KOPT-K1 (cell line): ENCODE data around the gene KPNA1.

Experiments
- H3K27ac ChIP-seq: fragments of 200-600 bp; sonication (generic); 2 replicates; pipeline ENCODE4 v1.5.1; 2016; ENCODE audit warnings: antibody characterized with exemption, mild to moderate bottlenecking, low read depth, low read length; ENCODE audit not compliant: poor library complexity, severe bottlenecking
- H3K36me3 ChIP-seq: fragments of 200-600 bp; sonication (generic); 2 replicates; pipeline ENCODE4 v1.5.1; 2017; ENCODE audit warnings: antibody characterized with exemption, mild to moderate bottlenecking, low read length, moderate library complexity; ENCODE audit not compliant: insufficient read depth
- H3K9me3 ChIP-seq: fragments of 200-600 bp; sonication (generic); 2 replicates; pipeline ENCODE4 v1.5.1; 2017; ENCODE audit warnings: antibody characterized with exemption, low read length, mild to moderate bottlenecking; ENCODE audit not compliant: insufficient read depth, poor library complexity, severe bottlenecking

KPNA1 gene

GRCh38 chr3:122514123-122515019 lies at the start of gene KPNA1:
TSS of gene KPNA1 (minus strand) at chr3:122514939. CDS start at chr3:122496565, 18,374 bp downstream.
- H3K9me3 ChIP-seq, result no peaks in the 10 kb centered on the region
- H3K27ac ChIP-seq, result peak within 1 kb of the TSS; percentile 86
- no peaks in the 10 kb centered on the region for H3K36me3 ChIP-seq

GRCh38 chr3:122564155-122564912 lies 49.6 kb upstream of the KPNA1 start, which contains the start of the genes DTX3L and PARP9:
TSS of gene DTX3L (plus strand) at chr3:122564338. CDS start at chr3:122564427, 89 bp downstream.
TSS of gene PARP9 (minus strand) at chr3:122564300. CDS start at chr3:122559620, 4,680 bp downstream.
- peak within 1 kb of the TSS; percentile 97 for H3K27ac ChIP-seq
- peaks cover 44% of the 10 kb centered on the region for H3K36me3 ChIP-seq
- H3K9me3 ChIP-seq, result no peaks in the 10 kb centered on the region

GRCh38 chr3:122563717-122564025 lies 48.9 kb upstream of the KPNA1 start:
- H3K9me3 ChIP-seq, result no peaks in the 10 kb centered on the region
- H3K36me3 ChIP-seq, result peaks cover 44% of the 10 kb centered on the region
- H3K27ac ChIP-seq, result peak overlapping the region; percentile 97

GRCh38 chr3:122562923-122563716 lies 48.4 kb upstream of the KPNA1 start:
- H3K9me3 ChIP-seq, result no peaks in the 10 kb centered on the region
- peak overlapping the region; percentile 97 for H3K27ac ChIP-seq
- H3K36me3 ChIP-seq, result peaks cover 44% of the 10 kb centered on the region

GRCh38 chr3:122560680-122561079 lies 45.9 kb upstream of the KPNA1 start:
- Histone ChIP-seq H3K27ac (no peak overlapping the region), H3K9me3 (no peaks in the 10 kb centered on the region), H3K36me3 (peaks cover 44% of the 10 kb centered on the region)

- H3K36me3 ChIP-seq, result peaks cover 49% of the 10 kb centered on the region
- no peak overlapping the region for H3K27ac ChIP-seq
- no peaks in the 10 kb centered on the region for H3K9me3 ChIP-seq
Measured at GRCh38 chr3:122559906-122560305, 45.2 kb upstream of the KPNA1 start.

- peaks cover 62% of the 10 kb centered on the region for H3K36me3 ChIP-seq
- no peaks in the 10 kb centered on the region for H3K9me3 ChIP-seq
- no peak overlapping the region for H3K27ac ChIP-seq
Measured at GRCh38 chr3:122558605-122559004, 43.9 kb upstream of the KPNA1 start.

GRCh38 chr3:122557356-122557755 lies 42.6 kb upstream of the KPNA1 start:
- Histone ChIP-seq H3K9me3 (no peaks in the 10 kb centered on the region), H3K27ac (no peak overlapping the region), H3K36me3 (peaks cover 74% of the 10 kb centered on the region)

- Histone ChIP-seq H3K9me3 (no peaks in the 10 kb centered on the region), H3K36me3 (peaks cover 93% of the 10 kb centered on the region), H3K27ac (no peak overlapping the region)
Measured at GRCh38 chr3:122555275-122556071, 40.7 kb upstream of the KPNA1 start.

GRCh38 chr3:122553171-122553570 lies 38.4 kb upstream of the KPNA1 start:
- H3K9me3 ChIP-seq, result no peaks in the 10 kb centered on the region
- H3K36me3 ChIP-seq, result peaks cover 98% of the 10 kb centered on the region
- no peak overlapping the region for H3K27ac ChIP-seq

- Histone ChIP-seq H3K27ac (no peak overlapping the region), H3K36me3 (peaks cover 95% of the 10 kb centered on the region), H3K9me3 (no peaks in the 10 kb centered on the region)
Measured at GRCh38 chr3:122548619-122549018, 33.9 kb upstream of the KPNA1 start.

GRCh38 chr3:122548076-122548475 lies 33.3 kb upstream of the KPNA1 start:
- Histone ChIP-seq H3K27ac (no peak overlapping the region), H3K36me3 (peaks cover 94% of the 10 kb centered on the region), H3K9me3 (no peaks in the 10 kb centered on the region)

- Histone ChIP-seq H3K9me3 (no peaks in the 10 kb centered on the region), H3K27ac (no peak overlapping the region), H3K36me3 (peaks cover 91% of the 10 kb centered on the region)
Measured at GRCh38 chr3:122546151-122546550, 31.4 kb upstream of the KPNA1 start.

- peaks cover 94% of the 10 kb centered on the region for H3K36me3 ChIP-seq
- H3K27ac ChIP-seq, result no peak overlapping the region
- no peaks in the 10 kb centered on the region for H3K9me3 ChIP-seq
Measured at GRCh38 chr3:122538956-122539490, 24.3 kb upstream of the KPNA1 start.
